Coronary artery (tissue), 2 donors: ENCODE data around the gene NUDT16L1.

Experiments
- DNase-seq: peaks from one replicate; pipeline ENCODE4 v3.0.0-alpha.2; 2017; ENCODE audit warnings: low spot score
- H3K27ac ChIP-seq, 2 donors: fragments of 200-600 bp; sonication (generic); one replicate each; pipeline ENCODE4 v1.5.1; 2016 to 2019
- H3K4me3 ChIP-seq: fragments of 200-600 bp; sonication (generic); 2 replicates; pipeline ENCODE4 v1.5.1; 2016; ENCODE audit warnings: mild to moderate bottlenecking, moderate library complexity
- TF ChIP-seq, protein P1 (sequence below): fragments of 200-600 bp; sonication (generic); IDR thresholded peaks from one replicate; pipeline ENCODE4 v1.5.1; 2019; ENCODE audit warnings: antibody characterized with exemption

The NUDT16L1 gene

DNA sequence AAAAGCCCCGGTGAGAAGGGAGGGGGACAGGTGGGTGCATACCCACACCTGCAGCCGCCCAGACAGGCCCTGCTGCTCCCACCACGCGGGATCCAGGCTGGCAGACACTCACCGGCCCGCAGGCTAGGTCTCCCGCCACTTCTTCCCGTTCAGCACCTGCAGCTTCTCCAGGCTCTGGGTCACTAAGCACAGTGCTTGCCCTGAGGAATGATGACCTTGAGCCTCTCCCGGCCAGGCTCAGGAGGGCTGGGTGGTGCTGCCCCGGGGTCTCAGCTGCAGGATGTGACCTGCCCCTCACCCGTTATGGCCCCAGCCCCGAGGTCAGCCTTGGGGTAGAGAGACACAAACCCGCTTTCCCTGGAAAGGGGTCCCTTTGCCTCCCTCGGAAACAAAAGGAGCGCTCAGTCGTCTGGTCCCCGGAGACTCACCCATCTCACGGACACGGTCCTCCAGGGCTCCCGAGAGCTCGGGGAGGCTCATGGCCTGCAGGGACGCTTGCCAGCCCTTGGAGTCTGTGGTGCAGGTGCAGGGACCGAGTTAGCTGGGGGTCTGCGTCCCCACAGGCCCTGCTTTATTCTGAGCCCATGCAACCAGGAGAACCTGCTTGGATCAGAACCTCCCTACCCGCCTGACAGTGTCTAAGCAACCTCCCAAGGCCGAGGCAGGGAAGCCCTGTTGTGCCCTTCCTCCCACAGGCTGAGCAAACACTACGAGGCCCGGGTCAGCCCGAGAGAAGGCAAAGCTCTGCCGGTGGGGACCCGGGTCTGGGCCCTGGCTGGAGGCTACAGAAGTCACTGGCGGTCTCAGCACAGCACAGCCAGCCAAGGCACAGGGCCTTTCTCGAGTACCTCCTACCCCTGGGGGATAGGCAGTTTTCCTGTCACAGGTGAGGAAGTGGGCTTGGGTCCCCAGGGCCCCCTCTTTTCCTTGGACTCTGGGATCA lies 3.8 kb downstream of the NUDT16L1 start:
- Histone ChIP-seq H3K27ac (peak overlapping the region in 1 of 2 donors; percentile 96), H3K4me3 (no peak overlapping the region)
- TF ChIP-seq, protein P1, sequence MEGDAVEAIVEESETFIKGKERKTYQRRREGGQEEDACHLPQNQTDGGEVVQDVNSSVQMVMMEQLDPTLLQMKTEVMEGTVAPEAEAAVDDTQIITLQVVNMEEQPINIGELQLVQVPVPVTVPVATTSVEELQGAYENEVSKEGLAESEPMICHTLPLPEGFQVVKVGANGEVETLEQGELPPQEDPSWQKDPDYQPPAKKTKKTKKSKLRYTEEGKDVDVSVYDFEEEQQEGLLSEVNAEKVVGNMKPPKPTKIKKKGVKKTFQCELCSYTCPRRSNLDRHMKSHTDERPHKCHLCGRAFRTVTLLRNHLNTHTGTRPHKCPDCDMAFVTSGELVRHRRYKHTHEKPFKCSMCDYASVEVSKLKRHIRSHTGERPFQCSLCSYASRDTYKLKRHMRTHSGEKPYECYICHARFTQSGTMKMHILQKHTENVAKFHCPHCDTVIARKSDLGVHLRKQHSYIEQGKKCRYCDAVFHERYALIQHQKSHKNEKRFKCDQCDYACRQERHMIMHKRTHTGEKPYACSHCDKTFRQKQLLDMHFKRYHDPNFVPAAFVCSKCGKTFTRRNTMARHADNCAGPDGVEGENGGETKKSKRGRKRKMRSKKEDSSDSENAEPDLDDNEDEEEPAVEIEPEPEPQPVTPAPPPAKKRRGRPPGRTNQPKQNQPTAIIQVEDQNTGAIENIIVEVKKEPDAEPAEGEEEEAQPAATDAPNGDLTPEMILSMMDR, result no peak
- DNase-seq, result no peak

DNA sequence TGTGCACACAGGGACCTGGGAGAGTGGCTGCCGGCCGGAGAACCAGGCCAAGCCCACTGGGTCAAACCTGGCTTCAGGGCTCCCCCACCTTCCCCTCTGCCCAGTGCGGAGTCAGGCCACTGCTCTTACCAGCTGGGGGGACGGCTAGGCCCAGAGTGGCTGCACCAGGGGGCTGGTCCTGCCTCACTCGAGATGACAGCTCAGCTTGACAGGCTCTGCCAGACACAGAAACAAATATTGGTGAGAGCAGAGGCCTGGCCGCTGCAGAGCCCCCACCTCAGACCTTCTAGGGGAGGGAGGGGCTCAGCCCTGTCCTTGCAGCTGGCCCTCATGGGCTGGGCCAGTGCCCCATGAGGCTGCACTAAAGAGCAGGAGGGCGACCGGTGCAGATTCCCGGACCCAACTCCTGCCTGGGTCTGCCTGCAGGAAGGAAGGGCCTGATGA lies 4.5 kb downstream of the NUDT16L1 start:
- no peak overlapping the region for H3K27ac ChIP-seq
- DNase-seq, result no peak
- TF ChIP-seq, protein P1, result no peak
- no peak overlapping the region for H3K4me3 ChIP-seq

- Histone ChIP-seq H3K4me3 (no peak overlapping the region), H3K27ac (no peak overlapping the region)
- no peak for DNase-seq
- TF ChIP-seq, protein P1, result no peak
These were observed 5.1 kb downstream of the NUDT16L1 start for GRCh38 chr16:4698321-4699045.

GRCh38 chr16:4699046-4699556 lies 5.7 kb downstream of the NUDT16L1 start:
- Histone ChIP-seq H3K4me3 (no peak overlapping the region), H3K27ac (no peak overlapping the region)
- no peak for DNase-seq
- TF ChIP-seq, protein P1, result no peak

DNA sequence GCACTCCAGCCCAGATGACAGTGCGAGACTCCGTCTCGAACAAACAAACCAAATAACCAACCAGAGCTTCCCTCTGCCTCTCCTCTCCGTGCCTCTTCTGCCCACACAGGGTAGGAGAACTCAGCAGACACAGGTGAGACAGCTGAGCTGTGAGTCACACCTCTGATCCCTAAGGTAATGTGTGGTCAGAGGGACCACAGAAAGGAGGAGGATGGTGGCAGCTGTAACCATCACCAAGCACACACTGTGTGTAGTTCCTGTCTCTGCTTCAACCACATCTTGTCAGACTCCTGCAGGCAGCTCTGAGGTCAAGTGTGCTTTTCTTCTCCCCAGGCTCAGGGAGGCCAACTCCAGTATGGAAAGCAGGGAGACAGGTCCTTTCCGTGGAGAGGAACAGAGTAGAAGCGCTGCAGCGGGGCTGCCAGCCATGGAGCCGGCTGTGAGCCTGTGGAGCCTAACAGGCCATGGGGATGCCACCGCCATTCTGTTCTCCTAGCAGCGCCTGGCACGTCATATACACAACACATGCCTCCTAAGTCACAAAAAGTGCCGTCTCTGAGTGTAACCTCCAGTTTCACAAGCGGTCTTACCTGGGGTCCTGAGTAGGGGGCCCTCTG lies 7.1 kb downstream of the NUDT16L1 start:
- H3K27ac ChIP-seq, result no peak overlapping the region
- no peak for DNase-seq
- H3K4me3 ChIP-seq, result no peak overlapping the region
- TF ChIP-seq, protein P1, result no peak

- Histone ChIP-seq H3K27ac (no peak overlapping the region), H3K4me3 (no peak overlapping the region)
- TF ChIP-seq, protein P1, result no peak
- no peak for DNase-seq
These were observed 7.8 kb downstream of the NUDT16L1 start for GRCh38 chr16:4700997-4701743.
